Lung (tissue), 12 donors: ENCODE results near the gene MRPL27. TPM values are rescaled to one million over a fixed set of nuclear protein-coding genes. Genes with fewer than 3 reads are reported as not detected.

ENCODE experiments used
- ATAC-seq: fragments of 200-7000 bp; cut with Tn5 transposase; one replicate; pipeline ENCODE4 v1.9.1; 2020; ENCODE audit warnings: moderate number of reproducible peaks; ENCODE audit not compliant: insufficient read depth, low FRiP score
- DNase-seq, 3 donors: peaks; one replicate each; pipeline ENCODE4 v3.0.0-alpha.2; 2013 to 2017
- H3K27ac ChIP-seq, 2 donors: one replicate each; pipeline ENCODE4 v1.5.1; 2013; ENCODE audit warnings: mild to moderate bottlenecking in 2 of 2, moderate library complexity in 2 of 2, control low read depth in 1 of 2, inconsistent platforms in 1 of 2, low read depth in 1 of 2, low read length in 1 of 2
- H3K27me3 ChIP-seq, 3 donors: one replicate each; pipeline ENCODE4 v1.5.1; 2013; ENCODE audit warnings: low read length in 2 of 3; ENCODE audit not compliant: control insufficient read depth in 3 of 3, insufficient read depth in 3 of 3
- H3K36me3 ChIP-seq, 4 donors: one replicate each; pipeline ENCODE4 v1.5.1; 2013; ENCODE audit warnings: low read length in 4 of 4, mild to moderate bottlenecking in 1 of 4, moderate library complexity in 1 of 4; ENCODE audit not compliant: control insufficient read depth in 4 of 4, insufficient read depth in 4 of 4
- H3K4me1 ChIP-seq, 5 donors: one replicate each; pipeline ENCODE4 v1.5.1; 2013; ENCODE audit warnings: low read length in 5 of 5, mild to moderate bottlenecking in 2 of 5, moderate library complexity in 1 of 5; ENCODE audit not compliant: control insufficient read depth in 5 of 5, insufficient read depth in 5 of 5
- H3K4me3 ChIP-seq: one replicate; pipeline ENCODE4 v1.5.1; 2013; ENCODE audit warnings: mild to moderate bottlenecking, control low read depth, moderate library complexity
- H3K9ac ChIP-seq, 2 donors: one replicate each; pipeline ENCODE4 v1.5.1; 2013; ENCODE audit warnings: low read length in 2 of 2, control low read depth in 1 of 2; ENCODE audit not compliant: insufficient read depth in 1 of 2
- H3K9me3 ChIP-seq, 4 donors: one replicate each; pipeline ENCODE4 v1.5.1; 2013; ENCODE audit warnings: low read length in 3 of 4, mild to moderate bottlenecking in 1 of 4, moderate library complexity in 1 of 4; ENCODE audit not compliant: control insufficient read depth in 4 of 4, insufficient read depth in 3 of 4
- WGBS, 2 donors: extraction: QIAGEN DNeasy Blood & Tissue Kit; methylation state at CpG; one replicate each; pipeline ENCODE4 v1.1.7; 2013; 5-methylcytosine and 5-hydroxymethylcytosine counted together
- polyA plus RNA-seq, 2 donors: library from polyadenylated mRNA; stranded (reverse); fragments of 200-250 nt; gene quantifications; one replicate each; pipeline ENCODE4 v1.2.1, GENCODE V29; 2013
- total RNA-seq, 2 donors: library from RNA; depleted of rRNA in 1 of 2; stranded (reverse); fragments of >200 nt in 1 of 2; gene quantifications; one replicate each; pipeline ENCODE4 v1.2.1, GENCODE V29; 2014 to 2021
- TF ChIP-seq, protein P1 (sequence below): IDR thresholded peaks from 2 replicates; pipeline ENCODE4 v1.5.1; 2012; ENCODE audit warnings: mild to moderate bottlenecking; ENCODE audit errors: control extremely low read depth, extremely low read depth
- donor health status: control.
- donor health status: control.
- donor health status: Bipolar disorder and iron deficiency.
- donor health status: healthy.
- donor health status: DM: yes; HTN: yes; CAD: no.

Gene MRPL27
- total and polyA plus RNA-seq, 4 donors = 33.5 to 176 (median 78.4) TPM

DNA sequence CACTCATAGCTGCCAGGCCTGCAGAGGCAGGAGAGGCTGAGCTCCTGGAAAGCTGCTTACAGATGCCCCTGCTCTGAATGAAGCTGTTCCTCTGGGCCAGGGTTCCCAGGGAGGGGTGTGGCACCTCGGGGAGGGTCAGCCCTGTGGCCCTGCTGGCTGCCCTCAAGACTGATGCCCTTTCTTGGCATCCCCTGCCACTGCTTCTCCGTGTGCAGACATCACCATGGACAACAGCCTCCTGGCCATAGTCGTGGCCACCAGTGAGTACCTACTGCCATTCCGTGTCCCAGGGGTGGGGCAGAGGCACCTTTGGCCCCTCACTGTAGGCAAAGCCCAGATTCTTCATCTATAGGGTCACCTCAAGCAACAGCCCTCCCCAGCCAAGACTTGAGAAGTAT lies 8.9 kb downstream of the MRPL27 start:
- Histone ChIP-seq H3K27me3 (no peaks in the 10 kb centered on the region), H3K4me3 (no peak overlapping the region), H3K4me1 (peaks cover 0 to 10% (median 0%) of the 10 kb centered on the region in 5 donors), H3K36me3 (peaks cover 8 to 44% (median 16%) of the 10 kb centered on the region in 4 donors), H3K9ac (no peak overlapping the region), H3K27ac (no peak overlapping the region), H3K9me3 (no peaks in the 10 kb centered on the region)
- WGBS, 2 donors = 72 to 90% methylated on average over 4 of the region's 4 CpGs
- DNase-seq (no peak), ATAC-seq (no peak)
- TF ChIP-seq, protein P1, sequence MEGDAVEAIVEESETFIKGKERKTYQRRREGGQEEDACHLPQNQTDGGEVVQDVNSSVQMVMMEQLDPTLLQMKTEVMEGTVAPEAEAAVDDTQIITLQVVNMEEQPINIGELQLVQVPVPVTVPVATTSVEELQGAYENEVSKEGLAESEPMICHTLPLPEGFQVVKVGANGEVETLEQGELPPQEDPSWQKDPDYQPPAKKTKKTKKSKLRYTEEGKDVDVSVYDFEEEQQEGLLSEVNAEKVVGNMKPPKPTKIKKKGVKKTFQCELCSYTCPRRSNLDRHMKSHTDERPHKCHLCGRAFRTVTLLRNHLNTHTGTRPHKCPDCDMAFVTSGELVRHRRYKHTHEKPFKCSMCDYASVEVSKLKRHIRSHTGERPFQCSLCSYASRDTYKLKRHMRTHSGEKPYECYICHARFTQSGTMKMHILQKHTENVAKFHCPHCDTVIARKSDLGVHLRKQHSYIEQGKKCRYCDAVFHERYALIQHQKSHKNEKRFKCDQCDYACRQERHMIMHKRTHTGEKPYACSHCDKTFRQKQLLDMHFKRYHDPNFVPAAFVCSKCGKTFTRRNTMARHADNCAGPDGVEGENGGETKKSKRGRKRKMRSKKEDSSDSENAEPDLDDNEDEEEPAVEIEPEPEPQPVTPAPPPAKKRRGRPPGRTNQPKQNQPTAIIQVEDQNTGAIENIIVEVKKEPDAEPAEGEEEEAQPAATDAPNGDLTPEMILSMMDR = no peak

DNA sequence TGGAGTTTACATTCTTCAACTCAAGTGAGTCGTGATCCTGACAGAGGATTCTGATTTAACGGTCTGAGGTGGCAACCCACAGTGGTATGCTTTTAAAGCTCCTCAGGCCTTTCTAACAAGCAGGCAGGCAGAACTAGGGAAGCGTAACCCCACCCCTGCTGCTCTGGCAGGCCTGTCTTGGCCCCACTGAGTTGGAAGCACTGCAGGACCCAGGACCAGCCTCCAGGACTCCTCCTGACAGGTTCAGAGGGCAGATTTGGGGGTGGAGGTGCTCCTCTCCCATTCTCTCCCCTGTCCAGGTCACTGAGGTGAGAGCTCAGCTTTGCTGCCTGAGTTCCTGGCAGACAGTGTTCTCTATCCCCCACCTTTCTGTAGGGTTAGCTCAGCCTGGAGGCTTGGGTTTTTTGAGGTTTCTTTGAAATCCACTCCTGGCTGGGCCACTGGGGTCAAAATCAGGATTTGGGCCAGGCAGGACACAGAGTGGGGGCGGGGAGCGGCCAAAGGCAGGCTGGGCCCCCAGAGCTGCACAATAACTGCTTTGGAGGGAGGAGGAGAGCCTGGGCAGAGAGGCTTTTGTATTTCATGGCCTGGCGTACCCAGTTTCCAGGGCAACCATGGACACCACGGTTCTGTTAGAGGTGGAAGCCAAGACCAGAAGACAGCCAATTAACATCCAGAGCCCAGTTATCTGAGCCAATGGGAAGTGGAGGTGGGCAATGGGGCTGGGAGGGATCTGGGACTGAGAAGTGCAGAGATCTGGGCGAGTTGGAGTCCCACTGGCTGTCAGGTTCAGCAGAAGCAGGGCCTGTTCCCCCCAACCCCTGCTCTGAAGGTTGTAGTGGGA lies 9.5 kb downstream of the MRPL27 start:
- TF ChIP-seq, protein P1 = no peak
- DNase-seq (peak; percentile 71 to 80 (median 74)), ATAC-seq (no peak)
- WGBS, 2 donors = 68 to 72% methylated on average over 8 of the region's 8 CpGs
- H3K27me3 ChIP-seq = no peaks in the 10 kb centered on the region
- no peaks in the 10 kb centered on the region for H3K9me3 ChIP-seq
- no peak overlapping the region for H3K27ac ChIP-seq
- H3K4me1 ChIP-seq = peaks cover 0 to 10% (median 0%) of the 10 kb centered on the region in 5 donors
- H3K9ac ChIP-seq = no peak overlapping the region
- H3K36me3 ChIP-seq = peaks cover 8 to 46% (median 15%) of the 10 kb centered on the region in 4 donors
- H3K4me3 ChIP-seq = no peak overlapping the region

DNA sequence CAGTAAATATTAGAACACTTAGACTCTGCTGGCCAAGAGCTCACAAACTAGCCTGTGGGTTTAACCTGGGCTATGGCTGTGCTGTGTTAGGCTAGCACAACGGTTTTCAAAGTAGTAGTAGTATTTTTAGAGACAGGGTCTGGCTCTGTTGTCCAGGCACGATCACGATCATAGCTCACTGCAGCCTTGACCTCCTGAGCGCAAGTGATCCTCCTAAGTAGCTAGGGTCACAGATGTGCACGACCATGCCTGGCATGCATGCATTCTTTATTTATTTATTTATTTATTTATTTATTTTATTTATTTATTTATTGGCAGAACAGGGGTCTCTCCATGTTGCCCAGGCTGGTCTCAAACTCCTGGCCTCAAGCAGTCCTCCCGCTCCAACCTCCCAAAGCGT lies 10.3 kb downstream of the MRPL27 start:
- Histone ChIP-seq H3K9ac (no peak overlapping the region), H3K36me3 (peaks cover 4 to 46% (median 15%) of the 10 kb centered on the region in 4 donors), H3K9me3 (no peaks in the 10 kb centered on the region), H3K4me1 (peaks cover 0 to 10% (median 0%) of the 10 kb centered on the region in 5 donors), H3K4me3 (no peak overlapping the region), H3K27me3 (no peaks in the 10 kb centered on the region), H3K27ac (no peak overlapping the region)
- 79 to 86% methylated on average over 7 of the region's 7 CpGs for WGBS, 2 donors
- ATAC-seq = no peak
- TF ChIP-seq, protein P1 = no peak
- no peak for DNase-seq
